HepG2 (cell line): Measurements from ENCODE around the gene SLC24A4. TPM values are rescaled to one million over a fixed set of nuclear protein-coding genes. Genes with fewer than 3 reads are reported as not detected.

Experiments
- AGO2 ChIP-seq: fragments of 200-400 bp; formaldehyde crosslinking; optimal IDR thresholded peaks from 2 replicates; pipeline ENCODE3; 2017; ENCODE audit warnings: mild to moderate bottlenecking, low read depth, low read length, moderate library complexity
- ARID2 ChIP-seq: sonication (generic); formaldehyde crosslinking; IDR thresholded peaks from 2 replicates; pipeline ENCODE4 v1.8.1; 2022; ENCODE audit warnings: mild to moderate bottlenecking, missing genetic modification reagents, borderline replicate concordance
- CENPX ChIP-seq: sonication (generic); formaldehyde crosslinking; IDR thresholded peaks from 2 replicates; pipeline ENCODE4 v1.9.0; 2021; ENCODE audit warnings: mild to moderate bottlenecking, missing genetic modification reagents, moderate library complexity
- HMGXB4 ChIP-seq, 2 experiments: sonication (generic) in 1 of 2; formaldehyde crosslinking in 1 of 2; IDR thresholded peaks; 2 replicates each; pipeline versions ENCODE4 v1.4.0 to v1.6.1; 2018 to 2020; ENCODE audit warnings: missing genetic modification reagents in 2 of 2, borderline replicate concordance in 1 of 2, low read depth in 1 of 2, mild to moderate bottlenecking in 1 of 2, missing biosample characterization in 1 of 2
- HOMEZ ChIP-seq: IDR thresholded peaks from 2 replicates; pipeline ENCODE4 v1.6.1; 2016; ENCODE audit warnings: low read depth
- ISL2 ChIP-seq: sonication (generic); formaldehyde crosslinking; IDR thresholded peaks from 2 replicates; pipeline ENCODE4 v1.5.0; 2020; ENCODE audit warnings: missing genetic modification reagents
- KAT8 ChIP-seq: IDR thresholded peaks from 2 replicates; pipeline ENCODE4 v1.6.1; 2016; ENCODE audit warnings: missing genetic modification reagents, missing compliant biosample characterization
- NKX3-1 ChIP-seq: sonication (generic); formaldehyde crosslinking; IDR thresholded peaks from 2 replicates; pipeline ENCODE4 v1.5.0; 2020; ENCODE audit warnings: missing genetic modification reagents
- POLR2G ChIP-seq: fragments of 200-400 bp; formaldehyde crosslinking; IDR thresholded peaks from 2 replicates; pipeline ENCODE4 v1.6.1; 2018; ENCODE audit warnings: mild to moderate bottlenecking, low read depth, low read length, moderate library complexity
- SP2 ChIP-seq: sonication (generic); formaldehyde crosslinking; IDR thresholded peaks from 2 replicates; pipeline ENCODE4 v1.5.1; 2020; ENCODE audit warnings: mild to moderate bottlenecking, missing genetic modification reagents
- THAP9 ChIP-seq: sonication (generic); formaldehyde crosslinking; IDR thresholded peaks from 2 replicates; pipeline ENCODE4; 2020; ENCODE audit warnings: missing genetic modification reagents, mild to moderate bottlenecking, borderline replicate concordance
- U2AF1 ChIP-seq: fragments of 200-400 bp; formaldehyde crosslinking; optimal IDR thresholded peaks from 2 replicates; pipeline ENCODE3; 2017; ENCODE audit warnings: mild to moderate bottlenecking, low read depth, low read length
- ZMAT5 ChIP-seq: sonication (generic); formaldehyde crosslinking; IDR thresholded peaks from 2 replicates; pipeline ENCODE4 v1.5.0; 2020; ENCODE audit warnings: mild to moderate bottlenecking, low read depth, missing genetic modification reagents, borderline replicate concordance
- ZNF33B ChIP-seq: sonication (generic); formaldehyde crosslinking; IDR thresholded peaks from 2 replicates; pipeline ENCODE4 v1.5.1; 2020; ENCODE audit warnings: mild to moderate bottlenecking, missing genetic modification reagents
- ZNF501 ChIP-seq: sonication (generic); formaldehyde crosslinking; IDR thresholded peaks from 2 replicates; pipeline ENCODE4 v1.5.1; 2020; ENCODE audit warnings: mild to moderate bottlenecking, moderate library complexity, missing genetic modification reagents
- ZNF549 ChIP-seq: sonication (generic); formaldehyde crosslinking; IDR thresholded peaks from 2 replicates; pipeline ENCODE4 v1.5.0; 2020; ENCODE audit warnings: missing genetic modification reagents
- ZNF713 ChIP-seq: sonication (generic); formaldehyde crosslinking; IDR thresholded peaks from 2 replicates; pipeline ENCODE4 v1.4.0; 2020; ENCODE audit warnings: mild to moderate bottlenecking, missing genetic modification reagents
- ZSCAN5A ChIP-seq: sonication (generic); formaldehyde crosslinking; IDR thresholded peaks from 2 replicates; pipeline ENCODE4 v1.8.0; 2022; ENCODE audit warnings: mild to moderate bottlenecking, missing genetic modification reagents, borderline replicate concordance
- polyA plus RNA-seq, 8 experiments: library from polyadenylated mRNA; depleted of rRNA in 3 of 8; stranded (reverse) in 7 of 8; unstranded in 1 of 8; fragments of >200 nt; fragmentation: Illumina TruSeq in 4 of 8; extraction: Trizol in 4 of 8; gene quantifications; 2 replicates each; pipeline versions ENCODE4 v1.2.1 to v1.2.3, GENCODE V29; 2011 to 2016; ENCODE audit warnings: low read depth in 4 of 8, missing spikeins in 1 of 8, mixed read lengths in 1 of 8; ENCODE audit not compliant: insufficient read depth in 1 of 8
- total RNA-seq, 5 experiments: library from RNA; depleted of rRNA; stranded (reverse); fragments of >200 nt; fragmentation: Illumina TruSeq; extraction: Trizol; gene quantifications; 2 replicates each; pipeline ENCODE4 v1.2.3, GENCODE V29; 2016; ENCODE audit warnings: low read depth in 1 of 5

SLC24A4 gene
- total and polyA plus RNA-seq, 2 of the 13 experiments (the other 11 are each of a cell fraction or from before 2014, with no cell fraction given), result not detected

- TF ChIP-seq ZNF549 (peak; percentile 93; the same call in 1 of the 2 replicates), ISL2 (CRISPR knock-in tag) (peak; percentile 75), KAT8 (0 out of 2 replicates have a peak, but pooled peaks have one; percentile 31), HOMEZ (CRISPR knock-in tag) (0 out of 2 replicates have a peak, but pooled peaks have one; percentile 37), ZNF33B (CRISPR knock-in tag) (no peak; the same call in 1 of the 2 replicates), U2AF1 (peak; percentile 92), NKX3-1 (CRISPR knock-in tag) (0 out of 2 replicates have a peak, but pooled peaks have one; percentile 68), HMGXB4 (CRISPR knock-in tag; IDR thresholded peaks at IDR 0.05; ENCODE audit: borderline replicate concordance in 1 of 2, low read depth in 1 of 2) (peak in 1 of 2 experiments; percentile 92; a peak in 2 of 4 replicates), ARID2 (CRISPR knock-in tag) (peak; percentile 75; the same call in 1 of the 2 replicates), THAP9 (peak; percentile 81; the same call in 1 of the 2 replicates), AGO2 (peak; percentile 83), SP2 (peak; percentile 45; the same call in 1 of the 2 replicates), ZNF501 (peak; percentile 73), CENPX (CRISPR knock-in tag) (no peak), POLR2G (peak; percentile 67), ZMAT5 (CRISPR knock-in tag) (no peak), ZNF713 (0 out of 2 replicates have a peak, but pooled peaks have one; percentile 28), ZSCAN5A (peak; percentile 81; the same call in 1 of the 2 replicates)
Measured at GRCh38 chr14:92513966-92514843, 191.2 kb downstream of the SLC24A4 start (continued).
